Loucy (cell line): ENCODE measurements around the gene ZNF93.

Experiments
- CTCF ChIP-seq: fragments of 200-600 bp; sonication (generic); conservative IDR thresholded peaks from 2 replicates; pipeline ENCODE4 v1.5.1; 2014; ENCODE audit warnings: mild to moderate bottlenecking, antibody characterized with exemption, low read length
- EZH2phosphoT487 ChIP-seq: fragments of 200-600 bp; IDR thresholded peaks from 2 replicates; pipeline ENCODE4 v1.6.1; 2018; ENCODE audit warnings: antibody characterized with exemption, mild to moderate bottlenecking, moderate library complexity, borderline replicate concordance

GRCh38 chr19:19956434-19957075, 55.8 kb downstream of the ZNF93 start:
- TF ChIP-seq CTCF (no peak), EZH2phosphoT487 (no peak)
